ENCODE results near the gene CDK17.
"Not testable (repeated sequence)": the region's sequence is repeated elsewhere in the genome, so short reads cannot be mapped to it uniquely, and the experiment has no call there.

Gene CDK17

DNA sequence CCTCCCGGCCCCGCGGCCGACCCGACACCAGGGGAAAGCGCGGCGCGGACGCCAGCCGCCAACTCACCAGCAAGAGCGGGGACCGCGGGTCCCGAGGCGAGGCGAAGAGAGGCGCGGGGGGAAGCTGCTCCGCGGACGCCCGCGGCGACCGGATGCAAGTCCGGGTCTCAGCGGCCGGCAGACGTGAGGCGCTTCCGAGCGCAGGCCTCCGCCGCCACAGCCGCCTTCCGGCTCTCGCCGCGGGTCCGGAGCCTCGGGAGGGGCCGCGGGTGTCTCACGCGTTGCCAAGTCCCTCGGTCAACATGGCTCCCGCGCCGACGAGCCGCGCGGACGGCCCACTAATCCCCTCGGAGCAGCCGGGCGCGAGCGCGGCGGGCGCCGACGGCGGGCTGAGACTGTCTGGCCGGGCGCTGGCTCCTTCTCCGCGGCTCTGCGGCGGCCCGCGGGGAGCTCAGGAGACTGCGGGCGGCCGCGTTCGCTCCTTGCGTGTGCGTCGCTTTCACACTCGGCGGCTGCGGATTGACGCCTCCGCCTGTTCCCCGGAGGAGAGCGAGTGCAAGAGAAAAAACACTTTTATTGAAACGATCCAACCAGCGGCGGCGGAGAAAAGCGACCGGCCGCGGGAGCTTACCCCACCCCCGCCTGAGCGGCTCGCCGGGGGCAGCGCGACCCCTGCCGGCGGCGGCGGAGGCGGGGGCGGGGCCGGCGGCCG lies at the start of gene CDK17:
Gene CDK17 (minus strand): TSS at position 521 of the 712 bp plus-strand sequence. CDS start 65,603 bp downstream, outside the sequence.
- peak; percentile 86 for DNase-seq

DNA sequence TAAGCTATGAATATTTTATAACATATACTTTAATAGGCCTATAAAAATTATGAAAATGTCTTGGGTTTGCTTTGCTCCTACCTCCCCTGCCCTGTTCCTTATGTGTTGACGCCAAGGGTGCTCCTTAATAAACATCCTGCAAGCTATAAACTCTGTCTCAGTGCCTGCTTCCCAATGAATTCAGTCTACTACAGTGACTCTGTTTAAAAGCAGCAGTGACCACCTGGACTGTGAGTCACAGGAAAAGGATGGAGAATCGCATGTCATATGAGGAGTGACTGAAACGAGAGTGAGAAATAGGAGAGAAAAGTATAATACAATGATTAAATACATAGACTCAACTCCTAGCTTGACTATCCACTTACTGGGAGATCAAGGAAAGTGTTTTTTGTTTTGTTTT lies 48.1 kb upstream of the CDK17 start:
- peak; percentile 55 for DNase-seq

DNA sequence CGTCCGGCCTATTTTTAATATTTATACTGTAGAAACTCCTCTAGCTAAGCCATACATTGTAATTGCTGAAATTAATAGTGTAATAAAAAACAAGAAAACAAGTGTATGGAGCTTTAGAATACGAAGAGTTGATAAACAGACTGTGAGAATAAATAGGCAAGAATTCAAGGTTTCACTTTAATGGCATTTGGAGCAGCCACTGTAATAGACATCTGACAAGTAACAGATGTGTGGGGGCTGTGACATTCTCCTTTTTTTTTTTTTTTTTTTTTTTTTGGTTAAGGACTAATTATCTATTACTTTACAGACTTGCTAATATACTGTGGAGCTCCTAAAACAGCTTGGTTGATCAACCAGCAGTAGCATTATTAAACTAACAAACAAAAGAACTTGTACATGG lies 47.0 kb upstream of the CDK17 start:
- DNase-seq = no peak

DNA sequence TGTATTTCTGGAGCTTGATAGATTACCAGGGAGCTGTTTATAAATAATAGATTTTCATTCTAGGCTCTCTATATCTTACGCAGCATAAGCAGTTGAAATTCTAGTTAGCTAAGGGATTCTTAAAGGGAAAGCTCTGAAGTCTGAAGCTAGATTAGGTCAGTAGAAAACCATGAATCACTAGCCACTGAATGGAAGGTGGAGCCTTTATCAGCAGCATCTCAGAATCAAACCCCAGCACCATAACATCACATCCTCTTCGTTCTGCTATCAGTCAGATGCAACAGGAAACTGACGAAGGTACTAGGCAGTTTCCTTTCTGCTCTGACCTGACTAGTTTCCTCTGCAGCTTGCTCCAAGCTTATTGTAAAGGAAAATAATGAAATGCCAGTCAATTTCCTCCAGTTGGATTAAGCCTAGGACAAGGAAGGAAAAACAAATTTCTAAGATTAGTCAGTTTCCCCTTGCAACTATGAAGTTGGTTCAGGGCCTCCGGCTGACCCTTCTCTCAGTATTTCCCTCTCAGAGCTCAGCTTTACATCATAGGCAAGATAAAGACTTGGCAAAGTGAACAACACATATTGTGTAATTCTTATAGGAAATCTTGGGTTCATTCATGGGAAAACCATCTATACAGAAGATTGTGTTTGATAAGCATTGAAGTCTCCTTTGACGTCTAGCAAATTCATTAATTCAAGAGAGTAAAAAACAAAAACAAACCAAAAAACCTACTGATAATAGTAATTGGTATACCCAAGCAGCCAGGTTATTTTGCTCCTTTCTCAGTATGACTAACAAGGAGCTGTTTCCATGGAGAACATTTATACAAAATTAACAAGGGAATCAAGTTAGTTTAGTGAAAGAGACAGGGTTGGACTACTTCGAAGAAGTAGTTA lies 45.7 kb upstream of the CDK17 start:
- peak; percentile 87 for DNase-seq

DNA sequence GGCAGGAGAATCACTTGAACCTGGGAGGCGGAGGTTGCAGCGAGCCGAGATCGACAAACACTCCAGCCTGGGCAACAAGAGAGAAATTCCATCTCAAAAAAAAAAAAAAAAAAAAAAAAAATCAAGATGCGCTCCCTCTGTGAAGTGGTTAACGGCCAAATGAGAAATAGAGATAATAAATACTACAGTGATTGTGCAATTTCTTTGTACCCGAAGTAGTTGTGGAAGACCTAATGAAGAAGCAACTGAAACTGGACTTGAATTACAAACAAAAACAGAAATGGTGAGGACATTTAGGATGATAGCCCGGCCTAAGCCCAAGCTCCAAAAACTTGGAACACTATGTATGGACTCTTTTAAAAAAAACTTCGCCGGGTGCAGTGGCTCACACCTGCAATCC lies 44.2 kb upstream of the CDK17 start:
- DNase-seq = no peak

DNA sequence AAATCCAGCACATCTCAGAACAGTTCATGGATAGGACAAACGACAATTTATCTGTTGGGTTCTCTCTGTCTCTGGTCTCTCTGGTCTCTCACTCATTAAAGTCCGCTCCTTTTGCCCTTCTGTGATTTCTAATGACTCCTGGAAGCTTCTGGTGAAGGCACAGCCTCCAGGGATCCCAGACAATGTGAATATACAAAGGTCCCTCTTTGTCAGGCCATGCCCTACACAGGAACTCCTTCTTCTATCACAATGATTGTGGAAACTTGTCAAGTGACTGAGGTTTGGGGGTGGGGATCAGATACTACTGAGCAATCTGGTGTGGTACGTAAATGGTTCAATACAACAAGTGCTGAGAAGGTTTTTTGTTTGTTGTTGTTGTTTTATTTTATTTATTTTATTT lies 42.7 kb upstream of the CDK17 start:
- no peak for DNase-seq

DNA sequence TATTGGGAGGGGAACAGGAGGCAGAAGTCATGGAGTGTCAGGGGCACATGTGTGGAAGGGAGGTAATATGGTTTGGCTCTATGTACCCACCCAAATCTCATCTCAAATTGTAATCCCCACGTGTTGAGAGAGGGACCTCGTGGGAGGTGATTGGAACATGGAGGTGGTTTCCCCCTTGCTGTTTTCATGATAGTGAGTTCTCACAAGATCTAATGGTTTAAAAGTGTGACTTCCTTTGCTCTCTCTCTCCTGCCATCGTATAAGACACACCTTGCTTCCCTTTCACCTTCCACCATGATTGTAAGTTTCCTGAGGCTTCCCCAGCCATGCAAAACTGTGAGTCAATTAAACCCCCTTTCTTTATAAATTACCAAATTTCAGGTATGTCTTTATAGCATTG lies 41.6 kb upstream of the CDK17 start:
- no peak for DNase-seq

DNA sequence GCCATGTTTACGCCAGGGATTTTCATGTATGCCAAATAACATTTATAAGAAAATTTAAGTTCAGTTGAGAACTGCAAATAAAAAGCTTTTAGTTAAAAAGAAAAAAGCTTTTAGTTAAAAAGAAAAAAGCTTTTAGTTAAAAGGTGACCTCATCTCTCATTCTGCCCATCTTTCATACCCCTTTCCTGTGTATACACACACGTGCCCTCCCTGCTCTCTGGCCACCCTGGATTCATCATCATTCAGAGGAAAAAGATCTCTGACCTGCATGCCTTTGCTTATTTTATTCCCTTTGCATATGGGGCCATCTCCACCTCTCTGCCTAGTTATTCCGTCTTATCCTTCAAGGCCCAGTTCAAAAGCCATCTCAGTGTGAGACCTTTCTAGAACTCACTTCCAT lies 38.1 kb upstream of the CDK17 start:
- no peak for DNase-seq

DNA sequence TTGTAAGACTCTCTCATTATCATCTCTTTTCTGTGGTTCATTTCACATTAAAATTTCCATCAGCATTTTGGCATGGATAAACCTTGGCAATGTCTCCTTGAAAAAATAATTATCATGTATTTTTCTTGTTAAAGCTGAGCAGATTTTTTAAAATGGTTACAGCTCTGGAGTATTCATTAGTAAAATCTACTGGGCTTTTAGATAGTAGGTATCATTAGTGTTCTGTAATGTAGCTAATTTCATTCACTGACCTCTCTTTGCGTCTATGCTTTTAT lies 36.9 kb upstream of the CDK17 start:
- DNase-seq = no peak

DNA sequence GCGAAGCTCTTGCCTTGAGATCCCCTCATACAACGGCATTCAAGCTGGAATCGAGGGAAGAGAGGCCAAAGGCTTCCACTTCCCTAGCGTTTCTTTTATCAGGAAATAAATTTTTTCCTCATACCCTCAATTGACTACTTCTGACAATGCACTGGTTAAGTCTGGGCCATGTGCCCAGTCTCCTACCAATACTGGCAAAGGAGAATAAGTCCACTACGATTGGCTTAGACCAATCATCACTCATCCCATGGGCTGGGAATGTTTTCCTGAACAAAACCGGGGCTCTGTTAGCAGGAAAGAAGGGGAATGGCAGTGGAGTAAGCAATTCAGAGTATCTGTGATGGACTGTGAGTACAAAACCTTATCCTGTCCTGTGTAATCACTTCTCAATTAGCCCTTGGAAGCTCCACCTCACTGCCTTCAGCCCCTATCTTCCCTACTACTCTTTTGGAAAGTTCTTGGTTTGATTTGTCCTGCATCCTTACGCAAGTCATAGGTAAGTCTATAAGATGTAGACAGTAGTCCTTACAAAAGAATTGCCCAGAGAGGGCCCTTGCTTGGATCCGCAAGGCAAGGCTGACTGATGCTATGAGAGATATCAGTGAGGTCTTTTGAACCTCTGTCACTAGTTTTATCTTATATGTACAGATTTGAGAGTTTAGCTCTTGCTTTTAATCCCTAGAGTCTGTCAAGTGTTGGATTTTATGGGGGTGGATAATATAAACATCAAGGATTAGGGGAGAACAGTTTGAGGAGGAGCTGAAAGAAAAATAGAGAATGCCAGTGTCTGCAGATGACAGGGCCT lies 36.3 kb upstream of the CDK17 start:
- no peak for DNase-seq

DNA sequence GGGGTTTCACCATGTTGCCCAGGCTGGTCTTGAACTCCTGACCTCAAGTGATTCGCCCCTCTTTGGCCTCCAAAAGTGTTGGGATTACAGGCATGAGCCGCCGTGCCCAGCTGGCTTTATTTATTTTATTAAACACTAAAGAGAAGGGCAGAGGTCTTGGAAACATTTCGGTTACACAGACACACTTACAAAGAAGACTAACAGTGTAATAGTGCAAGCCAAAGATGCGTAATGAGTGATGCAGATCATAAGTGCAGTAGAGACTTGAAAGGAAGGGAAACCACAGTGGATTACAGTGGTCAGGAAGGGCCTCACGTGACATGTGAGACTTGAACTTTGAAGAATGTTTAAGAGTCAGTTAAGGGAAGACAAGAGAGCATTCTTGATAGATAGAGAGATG lies 33.9 kb upstream of the CDK17 start:
- DNase-seq = peak; percentile 94

DNA sequence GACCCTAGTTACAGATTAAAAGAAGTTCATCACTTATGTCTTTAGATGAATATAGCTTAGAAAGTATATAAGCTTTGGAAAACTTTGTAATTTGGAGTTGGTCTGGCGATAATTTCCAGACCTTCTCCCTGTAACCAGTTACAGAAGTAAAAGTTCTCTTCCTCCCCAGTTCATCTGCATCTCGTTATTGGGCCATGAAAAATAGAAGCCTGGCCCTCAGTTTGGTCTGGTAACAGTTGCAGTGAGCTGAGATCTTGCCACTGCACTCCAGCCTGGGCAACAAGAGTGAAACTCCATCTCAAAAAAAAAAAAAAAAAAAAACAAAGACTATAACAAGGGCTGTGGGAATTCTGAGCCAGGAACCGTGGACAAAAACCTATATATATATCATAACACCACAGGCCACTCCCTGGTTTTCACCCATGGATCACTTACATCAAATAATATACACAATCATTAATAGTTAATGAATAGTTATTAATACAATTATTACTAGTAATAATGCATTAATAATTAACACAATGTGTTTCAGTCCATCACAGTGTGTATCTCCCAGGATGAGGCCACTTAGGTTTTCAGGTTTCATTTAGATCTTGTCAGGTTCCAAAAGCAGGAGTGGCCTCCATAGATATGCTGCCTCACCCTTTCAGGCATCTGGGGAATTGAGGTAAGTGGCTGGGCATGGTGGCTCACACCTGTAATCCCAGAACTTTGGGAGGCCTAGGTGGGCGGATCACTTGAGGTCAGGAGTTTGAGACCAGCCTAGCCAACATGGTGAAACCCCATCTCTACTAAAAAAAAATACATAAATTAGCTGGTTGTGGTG lies 32.5 kb upstream of the CDK17 start:
- DNase-seq = not testable (repeated sequence)

DNA sequence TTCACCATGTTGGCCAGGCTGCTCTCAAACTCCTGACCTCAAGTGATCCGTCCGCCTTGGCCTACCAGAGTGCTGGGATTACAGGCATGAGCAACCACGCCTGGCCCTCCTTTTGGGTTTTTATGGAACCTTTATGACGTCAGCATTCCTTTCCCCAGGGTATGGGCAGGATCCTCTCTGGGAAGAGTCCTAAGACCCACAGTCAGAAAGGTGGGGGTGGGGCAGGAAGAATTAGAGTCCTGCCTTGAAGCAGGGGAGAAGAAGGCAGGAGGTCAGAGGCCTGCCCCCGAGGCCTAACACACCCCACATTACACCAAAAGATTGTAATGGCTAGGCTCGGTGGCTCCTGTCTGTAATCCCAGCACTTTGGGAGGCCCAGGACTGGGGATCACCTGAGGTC lies 30.8 kb upstream of the CDK17 start:
- DNase-seq = no peak

DNA sequence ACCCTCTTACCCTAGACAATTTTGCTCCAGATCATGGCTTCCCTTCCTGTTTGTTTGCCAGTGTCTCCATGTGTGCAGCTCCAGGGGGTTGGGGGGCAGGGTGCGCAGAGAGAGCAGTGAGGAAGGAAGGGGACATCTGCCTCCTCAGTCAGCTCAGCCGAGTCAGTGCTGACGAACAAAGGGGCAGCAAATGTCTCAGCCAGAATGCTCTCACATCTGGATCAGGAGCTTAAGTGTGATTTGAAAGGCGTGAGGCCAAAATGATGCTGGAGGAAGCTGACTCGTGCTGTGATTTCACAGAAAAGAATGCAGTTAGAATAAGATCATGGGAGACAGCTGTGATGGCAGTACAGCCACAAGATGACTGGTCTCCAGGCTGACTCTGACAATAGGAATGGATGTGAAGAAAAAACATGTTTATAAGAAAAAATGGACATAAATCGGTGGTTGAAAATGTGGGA lies 27.1 kb upstream of the CDK17 start:
- peak; percentile 100 for DNase-seq

DNA sequence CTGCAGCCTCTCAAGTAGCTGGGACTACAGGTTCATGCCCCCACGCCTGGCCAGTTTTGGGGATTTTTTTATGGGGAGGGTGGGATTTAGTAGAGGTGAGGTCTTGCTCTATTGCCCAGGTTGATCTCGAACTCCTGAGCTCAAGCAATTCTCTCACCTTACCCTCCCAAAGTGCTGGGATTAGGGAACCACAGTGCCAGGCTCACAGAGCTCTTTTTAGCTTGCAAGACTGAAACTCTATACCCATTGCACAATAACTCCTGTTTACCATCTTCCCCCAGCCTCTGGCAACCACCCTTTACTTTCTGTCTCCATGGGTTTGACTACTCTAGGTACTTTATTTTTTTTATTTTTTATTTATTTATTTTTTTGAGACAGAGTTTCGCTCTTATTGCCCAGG lies 25.7 kb upstream of the CDK17 start:
- DNase-seq = peak; percentile 48

DNA sequence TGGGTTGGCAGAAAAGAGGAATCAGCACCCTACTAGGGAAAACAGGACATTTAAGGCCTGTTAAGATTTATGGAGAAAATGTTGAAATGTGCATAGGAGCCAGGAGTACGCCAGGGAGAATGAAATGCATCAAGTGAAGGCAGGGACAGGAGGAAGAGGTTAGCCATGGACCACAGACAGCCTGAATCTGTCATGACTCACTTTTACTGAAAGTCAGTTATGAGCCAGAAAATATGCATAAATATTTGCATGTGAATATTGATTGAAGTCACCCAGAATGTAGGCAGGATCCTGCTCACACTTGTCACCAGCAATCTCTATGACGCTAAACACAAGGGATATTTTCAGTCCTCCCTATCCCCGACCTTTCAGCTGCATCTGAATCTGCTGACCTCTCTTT lies 25.1 kb upstream of the CDK17 start:
- peak; percentile 99 for DNase-seq

DNA sequence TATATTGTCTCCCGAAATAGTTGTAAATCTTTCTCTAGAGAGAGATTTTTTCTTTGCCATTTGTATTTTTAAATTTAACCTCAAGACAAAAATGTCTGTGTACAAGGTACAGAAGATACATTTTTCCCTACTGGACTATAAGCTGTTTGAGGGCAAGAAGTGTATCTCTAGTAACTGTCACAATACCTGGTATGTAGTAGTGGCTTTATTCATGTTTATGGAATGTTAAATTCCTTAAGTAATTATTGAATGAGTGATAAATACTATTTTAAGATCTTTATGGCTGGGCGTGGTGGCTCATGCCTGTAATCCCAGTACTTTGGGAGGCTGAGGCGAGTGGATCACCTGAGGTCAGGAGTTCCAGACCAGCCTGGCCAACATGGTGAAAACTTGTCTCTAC lies 24.4 kb upstream of the CDK17 start:
- peak; percentile 32 for DNase-seq

DNA sequence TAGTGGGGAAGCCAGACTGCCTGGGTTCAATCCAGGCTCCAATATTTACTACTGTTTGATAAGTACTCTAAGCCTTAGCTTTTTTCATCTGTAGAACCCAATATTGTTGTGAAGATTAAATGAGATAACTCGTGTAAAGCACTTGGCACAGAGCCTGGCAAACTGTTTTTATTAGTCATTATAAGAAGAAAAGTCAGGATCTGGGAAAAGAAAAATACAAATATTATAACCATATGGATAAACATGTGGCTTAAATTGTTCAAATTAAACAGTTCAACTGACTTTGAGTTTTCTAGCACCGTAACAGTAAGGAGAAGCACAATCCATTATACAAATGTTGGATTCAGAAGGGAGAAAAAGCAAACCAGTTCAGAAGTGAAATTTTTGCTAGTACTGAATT lies 22.0 kb upstream of the CDK17 start:
- DNase-seq = peak; percentile 73

DNA sequence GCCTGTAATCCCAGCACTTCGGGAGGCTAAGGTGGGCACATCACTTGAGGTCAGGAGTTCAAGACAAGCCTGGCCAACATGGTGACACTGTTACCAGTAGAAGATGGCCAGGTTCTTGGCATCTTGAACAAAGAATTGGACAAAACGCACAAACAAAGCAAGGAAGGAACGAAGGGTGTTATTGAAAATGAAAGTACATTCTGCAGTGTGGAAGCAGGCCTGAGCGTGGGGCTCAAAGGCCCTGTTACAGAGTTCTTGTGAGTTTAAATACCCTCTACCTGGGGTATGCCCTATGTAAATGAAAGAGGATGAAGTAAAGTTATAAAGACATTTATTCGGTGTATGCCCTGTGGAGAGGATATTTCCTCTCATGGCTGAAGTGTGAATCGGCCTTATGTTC lies 20.8 kb upstream of the CDK17 start:
- no peak for DNase-seq

DNA sequence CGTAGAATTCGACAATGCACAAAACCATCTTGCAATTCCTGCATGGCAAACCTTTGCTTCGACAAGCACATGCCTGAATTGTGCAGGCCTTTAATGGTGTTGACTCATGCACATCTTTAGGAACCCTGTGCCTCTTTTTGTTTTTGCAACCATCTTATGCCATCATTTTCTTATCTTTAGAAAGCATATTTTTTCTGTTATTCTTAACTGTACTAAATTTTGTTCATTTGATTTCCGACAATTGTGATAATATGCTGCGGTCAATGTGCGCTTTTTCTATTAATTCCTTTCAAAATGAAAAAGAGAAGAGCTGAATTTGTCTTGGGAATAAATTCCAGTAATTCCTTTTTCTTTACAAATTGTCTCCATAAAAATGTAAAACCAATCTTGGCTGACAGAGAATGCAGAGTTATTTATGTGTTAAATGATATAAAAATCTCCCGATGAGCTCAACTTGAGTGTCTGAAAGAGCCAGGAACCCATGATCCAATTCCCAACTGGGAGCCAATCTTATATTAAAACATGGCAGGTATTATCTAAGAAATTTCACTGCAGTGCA lies 20.1 kb upstream of the CDK17 start:
- peak; percentile 76 for DNase-seq

DNA sequence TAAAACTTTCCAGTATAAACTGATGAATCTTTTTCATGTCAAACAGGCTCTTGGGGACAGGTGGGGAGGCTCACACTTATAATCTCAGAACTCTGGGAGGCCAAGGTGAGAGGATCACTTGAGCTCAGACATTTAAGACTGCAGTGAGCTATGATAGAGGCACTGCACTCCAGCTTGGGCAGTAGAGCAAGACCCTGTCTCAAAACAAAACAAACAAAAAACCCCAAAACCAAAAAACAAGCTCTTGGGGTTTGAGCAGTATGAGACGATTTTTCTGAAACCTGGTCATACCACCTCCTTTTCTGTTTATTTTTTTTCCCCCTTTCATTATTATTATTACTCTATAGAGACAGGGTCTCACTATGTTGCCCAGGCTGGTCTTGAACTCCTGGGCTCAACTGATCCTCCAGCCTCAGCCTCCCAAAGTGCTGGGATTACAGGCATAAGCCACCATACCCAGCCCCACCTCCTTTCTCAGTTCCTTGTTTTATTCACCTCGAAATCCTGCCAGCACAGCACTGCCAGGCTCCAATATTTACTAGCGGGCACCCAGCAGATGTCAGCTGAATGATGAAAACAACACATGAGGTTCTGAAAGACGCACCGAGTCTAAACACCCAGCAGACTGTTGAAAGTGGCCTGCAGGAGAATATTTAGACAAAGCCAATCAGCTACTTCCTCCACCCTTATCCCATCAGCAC lies 19.5 kb upstream of the CDK17 start:
- no peak for DNase-seq

DNA sequence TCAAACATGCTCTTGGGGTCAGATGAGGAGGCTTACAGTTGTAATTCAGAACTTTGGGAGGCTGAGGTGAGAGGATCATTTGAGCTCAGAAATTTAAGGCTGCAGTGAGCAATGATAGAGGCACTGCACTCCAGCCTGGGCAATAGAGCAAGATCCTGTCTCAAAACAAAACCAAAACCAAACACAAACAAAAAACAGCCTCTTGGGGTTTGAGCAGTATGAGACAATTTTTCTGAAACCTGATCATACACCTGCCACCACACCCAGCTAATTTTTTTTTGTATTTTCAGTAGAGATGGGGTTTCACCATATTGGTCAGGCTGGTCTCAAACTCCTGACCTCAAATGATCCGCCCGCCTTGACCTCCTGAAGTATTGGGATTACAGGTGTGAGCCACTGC lies 17.4 kb upstream of the CDK17 start:
- not testable (repeated sequence) for DNase-seq

Measured in fibroblast of upper back skin (primary cell).